ENCODE data around the gene ZBTB25. TPM values are rescaled to one million over a fixed set of nuclear protein-coding genes. Genes with fewer than 3 reads are reported as not detected.

ZBTB25 gene
- total RNA-seq, 2 experiments from 2014 or later: 18.4 to 35.4 TPM

DNA sequence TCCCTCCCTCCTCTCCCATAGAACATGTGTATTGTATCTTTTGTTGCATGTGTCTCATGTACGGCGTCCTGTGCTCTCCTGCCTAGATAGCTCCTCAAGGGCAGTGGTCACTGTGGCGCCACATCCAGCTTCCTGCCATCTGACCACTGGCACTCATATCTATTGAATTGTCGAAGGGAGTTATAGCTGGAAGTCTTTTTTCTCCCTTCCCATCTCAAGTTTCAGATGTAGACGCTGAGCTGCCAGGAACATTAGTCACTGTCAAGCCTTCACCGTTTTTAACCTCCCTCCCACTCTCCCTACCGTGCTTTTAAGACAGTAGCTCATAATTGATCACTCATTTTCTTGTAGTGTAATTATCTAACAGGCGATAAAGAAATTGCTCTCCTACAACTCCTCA is 82.5 kb downstream of the ZBTB25 start:
- no peaks in the 10 kb centered on the region for H3K9me2 ChIP-seq (ENCODE audit: insufficient read depth, low read length)
- H3K4me2 ChIP-seq (ENCODE audit: low read length): no peak overlapping the region
- no peak overlapping the region for H2AFZ ChIP-seq (ENCODE audit: low read length)
- H4K20me1 ChIP-seq (ENCODE audit: insufficient read depth, low read length): 0 out of 2 replicates have a peak, but pooled peaks cover 3% of the 10 kb centered on the region
- H3K36me3 ChIP-seq (ENCODE audit: insufficient read depth, low read length): peaks cover 92% of the 10 kb centered on the region
- TF ChIP-seq, protein P1, sequence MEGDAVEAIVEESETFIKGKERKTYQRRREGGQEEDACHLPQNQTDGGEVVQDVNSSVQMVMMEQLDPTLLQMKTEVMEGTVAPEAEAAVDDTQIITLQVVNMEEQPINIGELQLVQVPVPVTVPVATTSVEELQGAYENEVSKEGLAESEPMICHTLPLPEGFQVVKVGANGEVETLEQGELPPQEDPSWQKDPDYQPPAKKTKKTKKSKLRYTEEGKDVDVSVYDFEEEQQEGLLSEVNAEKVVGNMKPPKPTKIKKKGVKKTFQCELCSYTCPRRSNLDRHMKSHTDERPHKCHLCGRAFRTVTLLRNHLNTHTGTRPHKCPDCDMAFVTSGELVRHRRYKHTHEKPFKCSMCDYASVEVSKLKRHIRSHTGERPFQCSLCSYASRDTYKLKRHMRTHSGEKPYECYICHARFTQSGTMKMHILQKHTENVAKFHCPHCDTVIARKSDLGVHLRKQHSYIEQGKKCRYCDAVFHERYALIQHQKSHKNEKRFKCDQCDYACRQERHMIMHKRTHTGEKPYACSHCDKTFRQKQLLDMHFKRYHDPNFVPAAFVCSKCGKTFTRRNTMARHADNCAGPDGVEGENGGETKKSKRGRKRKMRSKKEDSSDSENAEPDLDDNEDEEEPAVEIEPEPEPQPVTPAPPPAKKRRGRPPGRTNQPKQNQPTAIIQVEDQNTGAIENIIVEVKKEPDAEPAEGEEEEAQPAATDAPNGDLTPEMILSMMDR (conservative IDR thresholded peaks at IDR 0.05; ENCODE audit: low read length): no peak
- TF ChIP-seq EZH2phosphoT487 (IDR thresholded peaks at IDR 0.05; ENCODE audit: borderline replicate concordance, low read depth, low read length): no peak
- intact Hi-C loops (cut with micrococcal nuclease; ENCODE audit: unreplicated experiment): loop anchor here (10.0 kb wide), 1 partner anchor 76 kb away; no protein-coding TSS in a partner anchor
- no peaks in the 10 kb centered on the region for H3K9me3 ChIP-seq (ENCODE audit: low read length)
- ChIA-PET POLR2A (interaction anchor here (0.7 kb wide), 1 partner anchor 27 kb away, joined by 3 read pairs; no protein-coding TSS in a partner anchor), CTCF (ENCODE audit: unreplicated experiment) (no interaction called here)
- H3K4me3 ChIP-seq (ENCODE audit: low read depth, low read length, poor library complexity, severe bottlenecking): no peak overlapping the region
- DNase-seq (ENCODE audit: low spot score): no peak
- H3K27ac ChIP-seq (ENCODE audit: low read depth, low read length, poor library complexity, severe bottlenecking): no peak overlapping the region
- no peaks in the 10 kb centered on the region for H3K79me2 ChIP-seq (ENCODE audit: insufficient read depth, low read depth, low read length)
- no peaks in the 10 kb centered on the region for H3K4me1 ChIP-seq (ENCODE audit: insufficient read depth, low read length, poor library complexity, severe bottlenecking)
- no TSS peak for BruUV-seq (replicated peaks)

DNA sequence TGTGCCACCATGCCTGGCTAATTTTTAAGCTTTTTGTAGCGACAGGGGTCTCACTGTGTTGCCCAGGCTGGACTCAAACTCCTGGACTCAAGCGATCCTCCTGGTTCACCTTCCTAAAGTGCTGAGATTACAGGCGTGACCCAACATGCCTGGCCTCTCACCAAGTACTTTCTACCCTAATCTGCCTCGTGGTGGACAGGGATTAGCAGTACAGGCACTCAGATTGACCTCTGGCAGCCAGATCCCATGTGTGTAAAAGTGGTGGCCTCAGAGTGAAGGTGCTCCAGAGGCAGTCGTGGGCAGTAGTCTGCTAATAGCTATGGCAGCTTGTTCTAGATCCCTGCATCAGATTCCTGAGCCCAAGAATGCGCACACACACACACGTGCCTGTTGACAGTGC is 84.6 kb downstream of the ZBTB25 start:
- H3K27ac ChIP-seq (ENCODE audit: low read depth, low read length, poor library complexity, severe bottlenecking): no peak overlapping the region
- H3K79me2 ChIP-seq (ENCODE audit: insufficient read depth, low read depth, low read length): no peaks in the 10 kb centered on the region
- H3K36me3 ChIP-seq (ENCODE audit: insufficient read depth, low read length): peaks cover 92% of the 10 kb centered on the region
- ChIA-PET CTCF (ENCODE audit: unreplicated experiment) (no interaction called here), POLR2A (no interaction called here)
- H2AFZ ChIP-seq (ENCODE audit: low read length): no peak overlapping the region
- DNase-seq (ENCODE audit: low spot score): no peak
- TF ChIP-seq EZH2phosphoT487 (IDR thresholded peaks at IDR 0.05; ENCODE audit: borderline replicate concordance, low read depth, low read length): no peak
- TF ChIP-seq, protein P1 (conservative IDR thresholded peaks at IDR 0.05; ENCODE audit: low read length): no peak
- intact Hi-C loops (cut with micrococcal nuclease; ENCODE audit: unreplicated experiment): no loop called here
- no TSS peak for BruUV-seq (replicated peaks)
- H3K9me2 ChIP-seq (ENCODE audit: insufficient read depth, low read length): no peaks in the 10 kb centered on the region
- H3K9me3 ChIP-seq (ENCODE audit: low read length): no peaks in the 10 kb centered on the region
- H3K4me3 ChIP-seq (ENCODE audit: low read depth, low read length, poor library complexity, severe bottlenecking): no peak overlapping the region
- H3K4me1 ChIP-seq (ENCODE audit: insufficient read depth, low read length, poor library complexity, severe bottlenecking): no peaks in the 10 kb centered on the region
- no peak overlapping the region for H3K4me2 ChIP-seq (ENCODE audit: low read length)
- H4K20me1 ChIP-seq (ENCODE audit: insufficient read depth, low read length): 0 out of 2 replicates have a peak, but pooled peaks cover 3% of the 10 kb centered on the region

DNA sequence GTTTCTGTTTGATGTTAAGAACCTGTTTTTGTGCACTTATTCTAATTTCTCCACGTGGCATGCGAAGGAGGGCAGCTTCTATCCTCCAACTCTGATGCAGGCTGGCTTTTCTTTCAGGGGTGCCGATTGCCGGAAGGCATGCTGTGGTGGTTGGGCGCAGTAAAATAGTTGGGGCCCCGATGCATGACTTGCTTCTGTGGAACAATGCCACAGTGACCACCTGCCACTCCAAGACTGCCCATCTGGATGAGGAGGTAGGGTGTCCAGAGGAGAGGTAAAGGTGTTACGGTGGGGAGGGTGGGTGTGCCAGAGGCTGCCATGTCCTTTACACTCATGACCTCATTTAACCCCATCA is 85.9 kb downstream of the ZBTB25 start:
- POLR2A ChIA-PET: interaction anchor here (1.5 kb wide), 1 partner anchor 28 kb away, joined by 3 read pairs; no protein-coding TSS in a partner anchor

More for the DNA sequence above, 85.9 kb downstream of the ZBTB25 start:
- Histone ChIP-seq H3K9me2 (ENCODE audit: insufficient read depth, low read length) (no peaks in the 10 kb centered on the region), H3K4me3 (ENCODE audit: low read depth, low read length, poor library complexity, severe bottlenecking) (no peak overlapping the region), H4K20me1 (ENCODE audit: insufficient read depth, low read length) (0 out of 2 replicates have a peak, but pooled peaks cover 3% of the 10 kb centered on the region), H3K79me2 (ENCODE audit: insufficient read depth, low read depth, low read length) (no peaks in the 10 kb centered on the region), H3K27ac (ENCODE audit: low read depth, low read length, poor library complexity, severe bottlenecking) (no peak overlapping the region), H3K9me3 (ENCODE audit: low read length) (no peaks in the 10 kb centered on the region), H3K4me2 (ENCODE audit: low read length) (no peak overlapping the region), H2AFZ (ENCODE audit: low read length) (no peak overlapping the region), H3K4me1 (ENCODE audit: insufficient read depth, low read length, poor library complexity, severe bottlenecking) (no peaks in the 10 kb centered on the region), H3K36me3 (ENCODE audit: insufficient read depth, low read length) (peaks cover 94% of the 10 kb centered on the region)
- no TSS peak for BruUV-seq (replicated peaks)
- no peak for DNase-seq (ENCODE audit: low spot score)
- intact Hi-C loops (cut with micrococcal nuclease; ENCODE audit: unreplicated experiment): no loop called here
- TF ChIP-seq, protein P1 (conservative IDR thresholded peaks at IDR 0.05; ENCODE audit: low read length): no peak
- no peak for TF ChIP-seq EZH2phosphoT487 (IDR thresholded peaks at IDR 0.05; ENCODE audit: borderline replicate concordance, low read depth, low read length)
- CTCF ChIA-PET (ENCODE audit: unreplicated experiment): no interaction called here

All from OCI-LY7 (cell line).